Omental fat pad (tissue), 4 donors: Measurements from ENCODE around the gene DCC. TPM values are rescaled to one million over a fixed set of nuclear protein-coding genes. Genes with fewer than 3 reads are reported as not detected.

Experiments used
- ATAC-seq: fragments of 150-250 bp; one replicate; pipeline ENCODE4 v1.9.1; 2016; ENCODE audit warnings: mild to moderate bottlenecking, moderate library complexity; ENCODE audit not compliant: low FRiP score
- DNase-seq: peaks from one replicate; pipeline ENCODE4 v3.0.0-alpha.2; 2019; ENCODE audit warnings: low spot score
- total RNA-seq, 4 donors: library from RNA; depleted of rRNA; stranded (reverse); fragments of >200 nt; gene quantifications; one replicate each; pipeline ENCODE4 v1.1.0, GENCODE V29; 2016
- TF ChIP-seq, protein P1 (sequence below), 3 donors: fragments of 450-650 bp; IDR thresholded peaks; one replicate each; pipeline ENCODE4 v1.5.1; 2016 to 2017; ENCODE audit warnings: antibody characterized with exemption in 3 of 3, mild to moderate bottlenecking in 3 of 3, moderate library complexity in 2 of 3

The DCC gene
- total RNA-seq, 4 donors from 2014 or later = 0.12 to 0.63 TPM; not detected in 2

DNA sequence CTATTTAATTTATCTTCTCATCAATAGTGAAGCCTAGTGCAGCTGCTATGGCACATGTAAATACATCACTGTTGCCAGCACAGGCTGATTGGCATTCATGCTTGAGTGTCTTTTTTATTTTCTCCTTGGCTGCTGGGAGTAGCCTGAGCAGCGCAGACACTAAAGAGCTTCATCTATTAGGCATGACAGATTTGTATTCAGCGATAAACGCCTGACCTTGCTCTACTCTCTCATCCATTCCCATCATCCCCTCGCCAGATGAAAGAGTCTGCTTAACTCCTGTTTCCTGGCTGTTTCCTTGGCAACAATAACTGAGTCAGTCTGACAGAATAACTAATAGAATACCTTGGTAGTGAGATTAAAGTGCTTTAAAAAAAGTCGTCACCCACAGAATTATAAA, 753.6 kb downstream of the DCC start:
- ATAC-seq (no peak), DNase-seq (no peak)
- TF ChIP-seq, protein P1, sequence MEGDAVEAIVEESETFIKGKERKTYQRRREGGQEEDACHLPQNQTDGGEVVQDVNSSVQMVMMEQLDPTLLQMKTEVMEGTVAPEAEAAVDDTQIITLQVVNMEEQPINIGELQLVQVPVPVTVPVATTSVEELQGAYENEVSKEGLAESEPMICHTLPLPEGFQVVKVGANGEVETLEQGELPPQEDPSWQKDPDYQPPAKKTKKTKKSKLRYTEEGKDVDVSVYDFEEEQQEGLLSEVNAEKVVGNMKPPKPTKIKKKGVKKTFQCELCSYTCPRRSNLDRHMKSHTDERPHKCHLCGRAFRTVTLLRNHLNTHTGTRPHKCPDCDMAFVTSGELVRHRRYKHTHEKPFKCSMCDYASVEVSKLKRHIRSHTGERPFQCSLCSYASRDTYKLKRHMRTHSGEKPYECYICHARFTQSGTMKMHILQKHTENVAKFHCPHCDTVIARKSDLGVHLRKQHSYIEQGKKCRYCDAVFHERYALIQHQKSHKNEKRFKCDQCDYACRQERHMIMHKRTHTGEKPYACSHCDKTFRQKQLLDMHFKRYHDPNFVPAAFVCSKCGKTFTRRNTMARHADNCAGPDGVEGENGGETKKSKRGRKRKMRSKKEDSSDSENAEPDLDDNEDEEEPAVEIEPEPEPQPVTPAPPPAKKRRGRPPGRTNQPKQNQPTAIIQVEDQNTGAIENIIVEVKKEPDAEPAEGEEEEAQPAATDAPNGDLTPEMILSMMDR (IDR thresholded peaks at IDR 0.05) = no peak

DNA sequence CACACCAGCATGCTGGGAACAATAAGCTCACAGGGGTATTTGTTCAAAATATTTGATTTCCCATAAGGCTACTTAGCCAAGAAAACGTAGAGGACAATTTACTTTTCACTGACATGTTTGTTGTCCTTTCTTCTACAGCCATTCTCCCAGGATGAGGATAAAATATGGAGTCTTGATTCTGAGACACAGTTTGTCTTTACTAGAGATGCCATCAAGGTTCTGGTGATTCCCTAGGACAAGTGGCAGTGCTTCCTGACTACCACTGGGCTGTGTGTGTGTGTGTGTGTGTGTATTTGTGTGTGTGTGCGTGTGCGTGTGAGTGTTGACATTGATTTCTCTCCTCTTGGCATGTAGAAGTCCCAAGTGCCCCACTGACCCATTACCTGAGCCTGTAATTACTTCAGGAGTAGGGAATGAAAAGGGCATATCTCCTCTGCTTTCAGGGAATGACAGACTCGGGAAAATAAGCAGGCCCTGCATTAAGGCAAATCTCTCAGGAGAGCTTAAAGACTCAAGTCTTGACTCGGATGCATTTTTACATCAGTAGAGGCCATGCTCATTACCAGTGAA, 761.6 kb downstream of the DCC start:
- TF ChIP-seq, protein P1 (IDR thresholded peaks at IDR 0.05) = no peak
- ATAC-seq (no peak), DNase-seq (no peak)

DNA sequence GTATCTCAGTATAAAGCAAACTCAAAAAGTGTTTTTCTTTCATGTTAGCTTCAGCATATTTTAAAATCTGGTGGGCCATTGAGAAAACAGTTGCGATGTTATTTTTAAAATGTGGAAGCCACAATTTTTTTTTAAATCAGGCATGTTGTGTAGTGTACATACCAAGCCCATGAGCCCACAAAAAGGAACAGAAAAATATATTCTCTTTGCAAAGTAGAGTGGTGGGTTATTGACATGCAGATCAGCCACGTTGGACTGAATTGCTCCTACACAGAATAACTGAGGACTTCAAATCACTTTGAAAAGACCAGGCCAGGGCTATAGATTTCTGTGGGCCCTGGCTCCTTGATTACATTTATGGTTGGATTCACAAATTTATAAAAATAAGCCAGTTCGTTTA, 774.4 kb downstream of the DCC start:
- no peak for ATAC-seq
- no peak for DNase-seq
- TF ChIP-seq, protein P1 (IDR thresholded peaks at IDR 0.05) = no peak

DNA sequence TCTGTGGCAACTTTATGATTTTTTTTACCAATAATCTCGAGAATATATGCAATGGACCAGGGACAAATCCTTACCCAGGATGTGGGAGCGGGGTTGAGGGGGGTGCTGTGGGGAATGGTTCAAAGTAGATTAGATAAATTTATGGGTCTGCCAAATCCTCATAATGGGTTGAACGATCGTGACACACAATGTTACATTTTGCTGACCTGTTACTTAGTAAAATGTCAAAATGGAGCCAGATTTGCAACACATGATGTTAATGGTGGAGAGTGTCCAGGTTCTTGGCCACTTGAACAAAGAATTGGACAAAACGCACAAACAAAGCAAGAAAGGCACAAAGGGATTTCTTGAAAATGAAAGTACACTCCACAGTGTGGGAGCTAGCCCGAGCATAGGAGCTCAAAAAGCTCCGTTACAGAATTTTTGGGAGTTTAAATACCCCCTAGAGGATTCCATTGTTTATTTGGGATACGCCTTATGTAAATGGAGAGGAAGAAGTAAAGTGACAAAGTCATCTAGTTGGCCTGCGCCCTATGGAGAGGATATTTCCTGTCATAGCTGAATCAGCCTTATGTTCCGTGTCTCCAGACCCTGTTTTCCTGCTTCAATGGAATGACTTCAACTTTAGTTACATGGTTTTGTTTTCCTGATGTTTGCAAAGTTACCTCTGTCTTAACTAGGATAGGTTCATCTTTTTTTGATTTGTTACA, 776.0 kb downstream of the DCC start:
- ATAC-seq (no peak), DNase-seq (no peak)
- TF ChIP-seq, protein P1 (IDR thresholded peaks at IDR 0.05) = no peak

GRCh38 chr18:53117851-53118250, 777.9 kb downstream of the DCC start:
- no peak for ATAC-seq
- TF ChIP-seq, protein P1 (IDR thresholded peaks at IDR 0.05) = no peak
- no peak for DNase-seq

- ATAC-seq (no peak), DNase-seq (no peak)
- TF ChIP-seq, protein P1 (IDR thresholded peaks at IDR 0.05) = no peak
Observed at GRCh38 chr18:53126210-53126609, 786.2 kb downstream of the DCC start.

GRCh38 chr18:53131001-53131400, 791.0 kb downstream of the DCC start:
- DNase-seq (no peak), ATAC-seq (no peak)
- TF ChIP-seq, protein P1 (IDR thresholded peaks at IDR 0.05) = no peak
